HG03354 (cell line): ENCODE data around the gene MEG3.

Source experiments
- ATAC-seq: cut with Tn5 transposase; IDR thresholded peaks from one replicate; pipeline ENCODE4 v1.9.1; 2021; ENCODE audit warnings: mild to moderate bottlenecking; ENCODE audit not compliant: unreplicated experiment, poor library complexity, severe bottlenecking

Gene MEG3

DNA sequence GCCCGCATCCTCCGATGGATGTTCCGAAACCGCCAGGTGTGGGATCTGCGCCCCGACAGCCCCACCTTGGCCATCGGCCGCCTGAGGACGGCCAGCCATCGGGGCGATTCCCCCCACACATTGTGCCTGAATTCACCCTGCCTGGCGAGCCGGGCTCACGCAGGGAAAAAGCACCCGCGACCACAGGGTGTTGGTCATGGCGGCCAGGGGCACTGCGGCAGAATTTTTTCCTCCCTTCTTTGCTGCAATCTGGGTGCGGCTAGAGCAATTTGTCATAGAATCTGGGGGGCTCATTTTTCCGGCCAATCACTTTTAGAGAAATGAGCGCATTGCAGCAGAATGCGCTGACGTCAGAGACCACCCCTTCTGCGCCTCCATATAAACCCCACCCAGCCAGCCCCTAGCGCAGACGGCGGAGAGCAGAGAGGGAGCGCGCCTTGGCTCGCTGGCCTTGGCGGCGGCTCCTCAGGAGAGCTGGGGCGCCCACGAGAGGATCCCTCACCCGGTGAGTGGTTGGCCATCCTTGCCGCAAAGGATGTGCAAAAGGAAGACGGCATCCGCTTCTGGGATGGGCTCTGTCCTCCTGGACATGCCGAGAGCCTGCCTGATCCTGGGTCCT lies at the start of gene MEG3:
MEG3 (plus strand) TSS at position 406 of the 619 bp plus-strand sequence.
- ATAC-seq = no peak

DNA sequence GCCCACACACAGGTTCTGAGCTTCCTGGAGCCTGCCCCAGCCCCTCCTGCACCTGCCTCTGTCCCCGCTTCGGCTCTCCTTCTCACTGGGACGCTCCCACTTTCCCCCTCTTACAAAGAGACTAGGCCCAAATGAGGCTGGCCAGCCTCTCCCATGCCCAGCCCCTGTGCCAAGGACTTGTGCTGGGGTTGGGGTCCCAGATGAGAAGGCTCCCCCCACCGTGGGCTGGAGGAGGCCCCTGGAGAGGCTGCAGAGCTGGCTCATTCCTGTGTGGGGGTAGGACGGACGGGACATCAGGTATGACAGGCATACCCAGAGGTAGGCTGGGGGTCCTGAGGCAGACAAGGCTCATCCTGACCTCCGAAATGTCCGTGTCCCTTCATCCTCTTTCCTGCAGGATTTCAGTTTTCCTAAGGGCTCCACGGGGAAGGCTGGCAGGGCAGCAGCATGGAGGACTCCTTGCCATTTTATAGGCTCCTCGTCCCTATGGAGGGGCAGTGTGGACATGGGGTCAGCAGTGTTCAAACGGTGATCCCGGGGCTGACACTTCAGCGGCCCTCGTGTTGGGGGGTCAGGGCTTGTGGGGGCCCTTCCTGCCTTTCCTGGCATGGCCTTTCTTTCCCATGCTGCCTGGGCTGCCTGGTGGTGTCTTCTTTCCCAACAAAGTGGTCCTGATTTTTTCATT lies 49.1 kb upstream of the MEG3 start:
- no peak for ATAC-seq

DNA sequence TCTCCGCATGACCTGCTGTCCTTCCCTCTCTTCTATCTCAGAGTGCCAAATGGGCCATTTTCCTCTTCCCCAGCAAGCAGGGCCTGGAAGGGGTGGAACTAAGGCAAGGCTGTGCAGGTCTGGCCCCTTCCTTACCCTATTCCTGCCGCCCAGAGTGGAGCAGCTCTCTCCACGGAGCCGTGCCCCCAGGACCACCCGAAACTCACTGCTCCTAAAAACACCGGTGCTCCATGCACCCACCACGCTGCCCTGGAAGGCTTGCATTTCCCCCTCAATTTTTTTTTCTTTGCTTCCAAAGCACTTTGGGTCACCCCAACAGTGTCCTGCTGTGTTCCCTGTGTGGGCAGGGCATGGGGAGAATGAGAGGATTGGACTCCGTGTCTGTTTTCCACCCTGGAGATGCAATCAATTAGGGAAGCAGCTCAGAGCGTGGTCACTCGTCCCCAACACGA lies 48.5 kb upstream of the MEG3 start:
- no peak for ATAC-seq

- no peak for ATAC-seq
Measured at GRCh38 chr14:100777818-100778525, 47.9 kb upstream of the MEG3 start.

DNA sequence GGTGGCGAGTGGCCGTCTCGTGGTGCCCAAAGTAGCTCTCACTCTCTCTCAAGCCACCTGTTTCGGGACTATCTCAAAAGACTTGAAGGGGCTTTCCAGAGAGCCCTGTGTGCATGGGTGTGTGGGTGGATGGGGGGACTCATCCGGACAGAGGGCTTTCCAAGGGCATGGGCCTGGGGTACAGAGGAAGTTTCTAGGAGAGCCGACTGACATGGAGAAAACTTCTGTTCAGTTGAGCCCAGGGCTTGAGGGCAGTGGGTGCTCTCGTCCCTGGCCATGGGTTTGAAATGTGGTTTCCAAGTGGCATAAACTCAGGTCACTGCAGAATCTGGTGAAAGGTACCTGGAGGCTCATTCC lies 47.4 kb upstream of the MEG3 start:
- ATAC-seq = no peak

DNA sequence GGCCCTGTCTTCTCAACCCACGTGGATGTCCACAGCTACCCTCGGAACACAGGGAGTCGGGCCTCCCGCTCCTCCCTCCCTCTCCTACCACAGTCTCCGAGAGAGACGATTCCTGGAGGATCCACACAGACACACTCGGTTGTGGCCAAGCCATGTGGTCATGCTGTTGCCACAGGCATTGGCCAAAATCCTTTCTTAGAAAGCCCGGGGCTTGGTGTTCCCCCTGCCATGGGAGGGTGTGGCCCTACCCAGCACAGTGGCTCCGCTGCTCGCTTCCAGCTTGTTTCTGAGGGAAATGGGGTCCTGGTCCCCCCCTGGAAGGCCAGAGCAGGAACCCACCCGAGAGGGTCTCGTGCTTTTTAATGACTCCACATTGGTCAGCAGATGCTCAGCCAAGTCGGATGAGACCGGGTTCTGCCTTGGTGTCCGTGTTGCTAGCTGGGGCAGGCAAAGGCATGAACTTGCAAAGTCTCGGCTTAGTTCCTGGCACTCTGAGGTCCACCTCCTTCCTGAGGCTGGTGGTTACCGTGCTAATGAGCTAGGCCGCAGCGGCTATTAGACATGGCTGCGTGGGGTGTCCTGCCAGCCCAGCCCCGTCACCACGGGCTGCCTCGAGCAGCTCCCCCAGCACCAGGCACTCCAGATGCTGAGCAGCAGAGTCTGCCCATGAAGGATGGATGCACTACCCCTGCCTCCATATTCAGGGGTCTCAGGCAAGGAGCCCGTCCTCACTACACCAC lies 46.8 kb upstream of the MEG3 start:
- no peak for ATAC-seq

DNA sequence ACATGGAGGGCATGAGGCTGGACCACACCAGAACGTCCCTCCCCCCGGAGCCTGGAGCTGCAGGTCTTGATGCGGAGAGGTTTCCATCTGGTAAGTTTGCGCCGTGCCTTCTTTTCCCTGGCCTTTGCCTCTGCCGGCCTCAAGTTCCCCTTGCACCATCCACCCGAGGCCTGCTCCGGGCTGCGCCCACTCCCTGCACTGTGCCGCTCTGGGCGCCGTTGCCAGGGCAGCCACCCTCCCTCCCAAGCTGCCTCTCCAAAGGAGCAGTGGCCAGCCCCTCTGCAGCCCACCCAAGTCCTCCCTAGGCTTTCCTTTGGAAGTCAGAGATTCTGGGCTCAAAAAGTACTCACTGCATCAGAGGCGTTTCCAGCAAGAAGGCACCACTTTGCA lies 46.2 kb upstream of the MEG3 start:
- no peak for ATAC-seq

DNA sequence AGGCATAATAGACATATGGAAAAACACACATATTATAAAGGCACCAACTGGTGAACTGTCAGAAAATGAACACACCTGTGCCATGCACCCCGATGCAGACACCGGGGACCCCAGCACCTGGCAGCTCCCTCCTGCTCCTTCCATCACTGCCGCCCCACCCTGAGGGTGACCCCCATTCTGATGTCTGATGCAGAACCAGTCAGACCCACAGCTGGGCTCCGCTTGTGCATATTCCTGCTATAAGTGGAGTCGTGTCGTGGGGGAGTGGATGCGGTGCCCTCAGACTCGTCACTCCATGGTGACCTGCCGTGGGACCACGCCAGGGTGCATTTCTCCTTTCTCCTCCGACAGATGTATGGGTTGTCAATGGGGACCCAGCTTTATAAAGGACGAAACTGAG lies 45.7 kb upstream of the MEG3 start:
- ATAC-seq = no peak

- no peak for ATAC-seq
Measured at GRCh38 chr14:100780646-100781355, 45.1 kb upstream of the MEG3 start.

DNA sequence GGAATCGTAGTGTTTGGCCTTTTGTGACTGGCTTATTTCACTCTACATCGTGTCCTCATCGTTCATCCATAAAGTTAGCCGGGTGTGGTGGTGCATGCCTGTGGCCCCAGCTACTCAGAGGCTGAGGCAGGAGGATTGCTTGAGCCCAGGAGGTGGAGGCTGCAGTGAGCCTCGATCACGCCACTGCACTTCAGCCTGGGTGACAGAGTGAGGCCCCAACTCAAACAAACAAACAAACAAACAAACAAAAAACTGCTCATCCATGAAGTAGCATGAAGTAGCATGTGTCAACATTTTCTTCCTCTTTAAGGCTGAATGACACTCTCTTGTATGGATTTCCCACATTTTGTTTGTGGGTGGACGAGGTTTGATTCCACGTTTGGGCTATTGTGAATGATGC lies 44.0 kb upstream of the MEG3 start:
- ATAC-seq = no peak

- ATAC-seq = no peak
Measured at GRCh38 chr14:100782516-100783320, 43.2 kb upstream of the MEG3 start.

GRCh38 chr14:100783630-100784370 lies 42.1 kb upstream of the MEG3 start:
- ATAC-seq = no peak

DNA sequence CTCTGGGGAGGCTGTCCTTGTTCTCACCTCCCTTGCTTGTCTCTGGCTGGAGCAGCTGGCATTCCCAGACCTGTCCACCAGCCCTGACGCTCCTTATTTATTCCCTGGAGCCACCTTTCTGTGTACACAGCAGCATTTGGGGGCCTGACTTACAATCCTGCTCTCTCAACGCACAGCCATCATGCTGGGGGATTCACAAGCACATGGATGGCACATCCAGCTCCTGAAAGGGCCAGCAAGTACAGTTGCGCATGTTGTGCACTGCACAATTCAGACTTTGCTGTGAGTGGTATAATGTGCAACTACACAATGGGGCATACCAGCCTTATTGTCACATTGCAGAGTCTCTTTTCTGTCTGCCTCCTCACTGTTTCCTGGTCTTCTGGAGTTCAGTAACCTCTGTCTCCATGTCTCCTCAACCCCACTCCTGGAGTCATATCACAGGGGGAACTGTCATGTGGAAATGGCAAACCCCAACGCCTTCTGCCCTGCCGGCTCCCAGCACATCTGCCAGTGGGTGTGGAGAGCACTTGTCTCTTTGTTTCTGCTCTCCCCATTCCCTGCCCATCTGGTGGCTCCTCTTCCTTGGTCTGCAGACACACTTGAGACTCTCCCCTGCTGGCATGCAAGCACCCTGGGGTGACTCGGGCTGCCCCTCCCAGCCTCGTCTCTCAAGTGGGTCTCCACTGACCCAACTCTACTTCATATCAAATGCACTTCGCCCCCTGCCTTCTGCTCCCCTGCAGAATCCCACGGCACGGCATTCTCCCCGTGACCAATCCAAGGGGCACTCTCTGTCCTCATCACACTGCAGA lies 41.2 kb upstream of the MEG3 start:
- ATAC-seq = no peak

DNA sequence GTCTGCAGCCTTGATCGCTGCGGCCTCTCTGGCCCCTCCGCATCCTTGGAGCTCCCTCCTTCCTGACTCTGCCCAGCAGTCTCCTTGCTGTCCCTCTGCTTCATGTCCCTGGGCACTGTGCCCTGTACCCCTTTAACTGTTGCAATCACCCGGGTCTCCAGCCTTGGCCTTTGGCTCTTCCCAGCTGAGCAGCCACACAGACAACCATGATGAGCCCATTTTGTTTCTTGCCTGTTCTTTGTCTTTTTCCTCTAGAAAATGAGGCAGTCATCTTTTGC lies 40.6 kb upstream of the MEG3 start:
- ATAC-seq = no peak

- ATAC-seq = no peak
Measured at GRCh38 chr14:100785626-100786025, 40.3 kb upstream of the MEG3 start.

DNA sequence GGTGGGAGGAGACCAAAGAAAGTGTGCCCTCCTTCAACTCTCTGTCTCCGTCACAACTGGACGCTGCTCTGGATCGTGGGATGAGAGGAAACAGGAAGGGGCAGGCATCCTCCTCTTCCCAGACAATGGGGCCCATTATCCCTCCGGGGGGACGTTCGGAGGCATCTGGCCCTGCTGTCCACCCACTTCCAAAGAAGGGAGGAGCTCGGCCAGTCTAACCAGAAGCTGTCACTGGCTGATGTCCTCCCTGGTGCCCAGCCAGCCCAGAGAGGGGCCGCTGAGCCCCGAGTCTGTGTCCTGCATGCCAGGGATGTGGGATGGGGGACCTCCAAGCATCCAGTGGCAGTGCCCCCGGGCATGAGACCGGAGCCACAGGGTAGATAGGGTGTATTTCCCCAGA lies 39.8 kb upstream of the MEG3 start:
- ATAC-seq = no peak

DNA sequence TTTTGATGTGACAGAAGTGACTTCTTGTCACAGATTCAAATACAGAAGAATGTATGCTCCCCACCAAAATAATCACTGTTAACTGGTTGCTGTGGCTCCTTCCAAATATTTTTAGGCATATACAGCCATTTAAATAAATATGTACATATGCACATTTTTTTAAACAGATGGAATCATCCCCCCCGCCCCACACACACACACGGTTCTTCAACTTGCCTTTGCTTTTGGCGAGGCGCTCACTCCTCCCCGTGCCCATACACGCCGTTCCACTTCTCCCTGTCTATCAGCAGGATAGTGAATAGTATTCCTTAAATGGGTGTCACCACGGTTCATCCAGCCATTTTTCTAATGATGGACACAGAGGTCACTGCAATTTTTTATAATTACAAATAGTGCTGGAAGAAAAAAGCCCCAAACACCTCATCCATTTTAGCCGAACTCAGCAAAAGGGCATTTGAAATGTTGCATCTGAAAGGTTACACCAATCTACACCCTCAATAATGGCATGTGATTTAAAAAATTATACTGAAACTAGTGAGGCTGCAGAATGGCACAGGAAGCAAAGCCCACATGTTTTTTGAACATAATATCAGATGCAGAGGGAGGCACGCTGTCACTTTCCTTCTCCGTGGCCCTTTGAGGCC lies 39.2 kb upstream of the MEG3 start:
- no peak for ATAC-seq
